Upper lobe of right lung (tissue), 1 donor: ENCODE results near the gene ANK2. TPM values are rescaled to one million over a fixed set of nuclear protein-coding genes. Genes with fewer than 3 reads are reported as not detected.
"Not testable (repeated sequence)": the region's sequence is repeated elsewhere in the genome, so short reads cannot be mapped to it uniquely, and the experiment has no call there.

Experiments
- ATAC-seq: fragments of 200-7000 bp; cut with Tn5 transposase; one replicate; pipeline ENCODE4 v1.9.1; 2020; ENCODE audit warnings: mild to moderate bottlenecking, moderate library complexity
- DNase-seq: peaks from one replicate; pipeline ENCODE4 v3.0.0-alpha.2; 2020
- H3K27ac ChIP-seq: fragments of 200-600 bp; one replicate; pipeline ENCODE4 v1.8.0; 2022
- H3K27me3 ChIP-seq: fragments of 200-600 bp; one replicate; pipeline ENCODE4 v1.8.0; 2022; ENCODE audit warnings: mild to moderate bottlenecking
- H3K36me3 ChIP-seq: fragments of 200-600 bp; one replicate; pipeline ENCODE4 v1.8.0; 2022
- H3K4me1 ChIP-seq: fragments of 200-600 bp; one replicate; pipeline ENCODE4 v1.8.0; 2022
- H3K4me3 ChIP-seq: fragments of 200-600 bp; one replicate; pipeline ENCODE4 v1.8.0; 2022; ENCODE audit warnings: mild to moderate bottlenecking
- H3K9me3 ChIP-seq: fragments of 200-600 bp; one replicate; pipeline ENCODE4 v1.8.0; 2022
- CTCF ChIP-seq: fragments of 200-600 bp; IDR thresholded peaks from one replicate; pipeline ENCODE4 v1.8.0; 2022; ENCODE audit warnings: antibody characterized with exemption
- intact Hi-C: fragments of 100-400 bp; cut with DNase I; formaldehyde crosslinking; loops from one replicate; pipeline ENCODE4 v1.11.0; 2022
- total RNA-seq: library from RNA; stranded (reverse); fragmentation: NEBNext Ultra II Directional; extraction: Animal tissue kit (Norgen Biotek cat#: 25700); gene quantifications from one replicate; pipeline ENCODE4 v1.2.1, GENCODE V29; 2021
- donor health status: DM: no; HTN: yes; CAD: no; lungs with severe emphysema.

The ANK2 gene
- total RNA-seq, 1 donor from 2014 or later = 12.0 TPM

- H3K36me3 ChIP-seq = no peaks in the 10 kb centered on the region
- H3K27ac ChIP-seq = no peak overlapping the region
- H3K4me3 ChIP-seq = no peak overlapping the region
- H3K9me3 ChIP-seq = no peaks in the 10 kb centered on the region
- no peak for TF ChIP-seq CTCF
- no peaks in the 10 kb centered on the region for H3K27me3 ChIP-seq
- DNase-seq (no peak), ATAC-seq (no peak)
- no peaks in the 10 kb centered on the region for H3K4me1 ChIP-seq
- intact Hi-C loops = no loop called here
These were observed 10.2 kb downstream of the ANK2 start for GRCh38 chr4:113059449-113060182.

- no peaks in the 10 kb centered on the region for H3K36me3 ChIP-seq
- DNase-seq (no peak), ATAC-seq (no peak)
- intact Hi-C loops = no loop called here
- H3K27ac ChIP-seq = no peak overlapping the region
- H3K4me1 ChIP-seq = no peaks in the 10 kb centered on the region
- TF ChIP-seq CTCF = no peak
- H3K27me3 ChIP-seq = no peaks in the 10 kb centered on the region
- H3K9me3 ChIP-seq = no peaks in the 10 kb centered on the region
- no peak overlapping the region for H3K4me3 ChIP-seq
These were observed 11.4 kb downstream of the ANK2 start for GRCh38 chr4:113060853-113061252.

GRCh38 chr4:113064244-113064643, 14.8 kb downstream of the ANK2 start:
- Histone ChIP-seq H3K27me3 (no peaks in the 10 kb centered on the region), H3K27ac (no peak overlapping the region), H3K36me3 (no peaks in the 10 kb centered on the region), H3K9me3 (no peaks in the 10 kb centered on the region), H3K4me1 (no peaks in the 10 kb centered on the region), H3K4me3 (no peak overlapping the region)
- DNase-seq (no peak), ATAC-seq (no peak)
- TF ChIP-seq CTCF = no peak
- intact Hi-C loops = no loop called here

GRCh38 chr4:113065629-113066028, 16.2 kb downstream of the ANK2 start:
- ATAC-seq = no peak

GRCh38 chr4:113068771-113069170, 19.3 kb downstream of the ANK2 start:
- H3K27me3 ChIP-seq, H3K27ac ChIP-seq, H3K36me3 ChIP-seq, H3K9me3 ChIP-seq, DNase-seq, H3K4me1 ChIP-seq, ATAC-seq, H3K4me3 ChIP-seq, intact Hi-C loops: not testable (repeated sequence)

More at GRCh38 chr4:113065629-113066028, 16.2 kb downstream of the ANK2 start:
- no peaks in the 10 kb centered on the region for H3K36me3 ChIP-seq
- no peak overlapping the region for H3K27ac ChIP-seq
- H3K4me1 ChIP-seq = no peaks in the 10 kb centered on the region
- TF ChIP-seq CTCF = no peak
- intact Hi-C loops = no loop called here
- no peak overlapping the region for H3K4me3 ChIP-seq
- no peak for DNase-seq
- H3K9me3 ChIP-seq = no peaks in the 10 kb centered on the region
- H3K27me3 ChIP-seq = no peaks in the 10 kb centered on the region

GRCh38 chr4:113069212-113069892, 19.9 kb downstream of the ANK2 start:
- ATAC-seq (peak; percentile 53), DNase-seq (no peak)
- H3K27ac ChIP-seq = no peak overlapping the region
- no peak for TF ChIP-seq CTCF
- H3K27me3 ChIP-seq = no peaks in the 10 kb centered on the region
- no peaks in the 10 kb centered on the region for H3K36me3 ChIP-seq
- intact Hi-C loops = no loop called here
- no peak overlapping the region for H3K4me3 ChIP-seq
- H3K4me1 ChIP-seq = no peaks in the 10 kb centered on the region
- no peaks in the 10 kb centered on the region for H3K9me3 ChIP-seq
